ENCODE measurements around the gene ERCC5. TPM values are rescaled to one million over a fixed set of nuclear protein-coding genes. Genes with fewer than 3 reads are reported as not detected.

Gene ERCC5
- total and polyA plus RNA-seq, 2 of the 8 experiments (the other 6 are each of a cell fraction or from before 2014, with no cell fraction given) = 3.8 to 24.4 TPM

DNA sequence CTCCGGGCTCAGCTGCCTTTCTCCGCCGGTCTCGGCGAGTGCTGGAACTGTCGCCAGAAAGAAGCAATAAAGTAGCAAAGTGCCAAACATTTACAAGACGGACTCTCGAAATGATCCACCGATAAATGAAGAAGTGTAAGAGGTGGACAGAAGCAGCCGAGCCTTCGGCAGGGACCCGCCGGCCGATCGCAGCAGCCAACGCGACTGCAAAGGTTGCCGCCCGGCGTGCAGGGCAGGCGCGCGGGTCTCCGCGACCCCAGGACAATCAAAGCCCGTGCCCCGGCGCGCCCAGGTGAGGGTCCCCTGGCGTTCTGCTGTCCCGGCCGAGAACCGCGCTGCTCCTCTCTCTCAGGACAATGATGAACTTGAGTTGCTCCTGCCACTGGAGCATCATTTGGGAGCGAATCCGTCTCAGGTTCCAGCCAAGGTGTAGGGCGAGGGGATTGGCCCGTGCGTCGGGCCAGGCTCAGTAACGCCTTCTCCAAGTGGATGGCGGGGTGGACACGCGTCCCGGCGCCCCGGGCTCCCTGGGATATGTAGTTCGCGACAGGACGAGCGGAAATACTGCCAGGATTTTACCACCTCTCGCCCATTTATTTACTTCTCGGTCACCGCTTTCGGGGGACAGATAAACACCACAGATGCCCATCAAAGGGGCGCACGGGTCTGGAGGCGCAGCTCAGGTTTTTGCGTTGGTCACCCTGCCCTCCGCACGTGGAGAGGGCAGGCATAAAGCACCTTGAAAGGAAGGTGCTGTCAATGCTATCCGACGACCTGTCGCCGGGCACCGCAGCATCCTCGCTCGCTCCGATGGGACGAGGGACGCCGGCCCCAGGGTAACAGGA lies 47.0 kb upstream of the ERCC5 start, which contains the start of the genes BIVM and POGLUT2:
Gene BIVM, plus strand, starts transcription at position 539 of the 845 bp plus-strand sequence. CDS start 8,149 bp downstream, outside the sequence.
Gene POGLUT2, minus strand, starts transcription at position 396 of the 845 bp plus-strand sequence. Its CDS starts 306 bp downstream, at position 90.
- H4K91ac ChIP-seq (replicated peaks; ENCODE audit: insufficient read length, low read length) = no peak within 1 kb of the TSS
- H3K36me3 ChIP-seq (ENCODE audit: control insufficient read depth in 2 of 4, insufficient read depth in 4 of 4, low read length in 3 of 4) = no peaks in the 10 kb centered on the region
- no peak within 1 kb of the TSS for H4K5ac ChIP-seq (ENCODE audit: insufficient read length, low read depth, low read length)
- H2BK15ac ChIP-seq (ENCODE audit: low read length) = no peak within 1 kb of the TSS
- H3K23me2 ChIP-seq (ENCODE audit: low read depth, low read length) = peaks cover 16% of the 10 kb centered on the region; the same call in 1 of the 2 replicates
- peak; percentile 68 for FAIRE-seq
- H3K9ac ChIP-seq (replicated peaks in 1 of 4; ENCODE audit: extremely low read depth in 1 of 4, low read depth in 3 of 4, low read length in 3 of 4) = peak within 1 kb of the TSS in 3 of 4 experiments; percentile 14 to 58 (median 33); a peak in 3 of 7 replicates
- peaks cover 0 to 11% (median 8%) of the 10 kb centered on the region in 4 experiments; a peak in 6 of 7 replicates for H3K27me3 ChIP-seq (replicated peaks in 1 of 4; ENCODE audit: control insufficient read depth in 3 of 4, extremely low read depth in 1 of 4, insufficient read depth in 3 of 4, low read length in 3 of 4)
- H3K18ac ChIP-seq (ENCODE audit: extremely low read depth, low read length) = no peak within 1 kb of the TSS
- H3K14ac ChIP-seq (ENCODE audit: insufficient read length) = no peak within 1 kb of the TSS
- no peak within 1 kb of the TSS for H2AK5ac ChIP-seq (ENCODE audit: low read depth, low read length)
- peaks cover 0 to 5% (median 3%) of the 10 kb centered on the region in 4 experiments; a peak in 3 of 7 replicates for H3K4me1 ChIP-seq (replicated peaks in 1 of 4; ENCODE audit: control insufficient read depth in 3 of 4, insufficient read depth in 4 of 4, low read length in 3 of 4)
- H3K4ac ChIP-seq (replicated peaks; ENCODE audit: insufficient read length, low read depth, low read length) = no peak within 1 kb of the TSS
- no peak within 1 kb of the TSS for H2BK12ac ChIP-seq (ENCODE audit: low read depth, low read length)
- peak; percentile 85 to 89 for DNase-seq (ENCODE audit: low read depth in 1 of 2, low spot score in 2 of 2)
- H3K79me1 ChIP-seq (ENCODE audit: low read depth, low read length) = no peaks in the 10 kb centered on the region
- H4K20me1 ChIP-seq (replicated peaks in 1 of 2; ENCODE audit: control insufficient read depth in 1 of 2, insufficient read depth in 2 of 2, low read length in 2 of 2) = peaks cover 0 to 2% of the 10 kb centered on the region in 2 experiments
- H3K23ac ChIP-seq (ENCODE audit: insufficient read length) = no peak within 1 kb of the TSS
- ChIA-PET POLR2A (ENCODE audit: partially characterized antibody) (interaction anchor here (1.4 kb wide), 1 partner anchor 47 kb away, joined by 7 read pairs; the partner anchor contains the start of gene ERCC5), CTCF (ENCODE audit: partially characterized antibody) (interaction anchor here (1.0 to 3.0 kb wide), 7 partner anchors 10 to 207 kb away, joined by 3 to 28 read pairs (median 4); partner anchors contain the start of genes ERCC5 and TEX30)
- H3K27ac ChIP-seq (ENCODE audit: low read depth, low read length) = no peak within 1 kb of the TSS
- H2AFZ ChIP-seq (ENCODE audit: low read length) = peak within 1 kb of the TSS; percentile 99
- peak within 1 kb of the TSS; percentile 80 to 93 for H3K4me2 ChIP-seq (ENCODE audit: insufficient read depth in 1 of 2, low read depth in 2 of 2, low read length in 2 of 2)
- H2BK5ac ChIP-seq (ENCODE audit: low read depth, low read length) = no peak within 1 kb of the TSS
- no peak within 1 kb of the TSS for H2BK120ac ChIP-seq (replicated peaks; ENCODE audit: low read depth, low read length)
- H3K9me3 ChIP-seq (ENCODE audit: insufficient read depth in 2 of 2, low read depth in 1 of 2, low read length in 1 of 2) = no peaks in the 10 kb centered on the region
- H3K56ac ChIP-seq (replicated peaks; ENCODE audit: insufficient read length, low read depth, low read length) = no peak within 1 kb of the TSS
- H4K8ac ChIP-seq (ENCODE audit: extremely low read depth, insufficient read depth, low read length) = peak within 1 kb of the TSS; percentile 9
- H2BK20ac ChIP-seq (ENCODE audit: low read length) = no peak within 1 kb of the TSS
- H3K4me3 ChIP-seq (ENCODE audit: extremely low read depth in 1 of 4, insufficient read depth in 2 of 4, low read depth in 3 of 4, low read length in 4 of 4) = peak within 1 kb of the TSS; percentile 65 to 87 (median 83)
- H3K79me2 ChIP-seq (ENCODE audit: control insufficient read depth in 1 of 2, insufficient read depth in 2 of 2, low read length in 2 of 2) = no peaks in the 10 kb centered on the region
- WGBS, 2 experiments (ENCODE audit: extremely low coverage in 1 of 2, insufficient coverage in 1 of 2, insufficient read length in 1 of 2, insufficient replicate concordance in 2 of 2, low coverage in 1 of 2, low lambda C conversion rate in 2 of 2, missing lambda C conversion rate in 1 of 2) = 1% methylated on average over 57 of the region's 72 CpGs; no CpG with 5 or more reads in 1 of the 2 experiments
- TF ChIP-seq JUN (IDR thresholded peaks at IDR 0.05; ENCODE audit: low read depth, low read length) (no peak), GABPA (IDR thresholded peaks at IDR 0.05; ENCODE audit: borderline replicate concordance, insufficient read depth, low read length) (no peak), BACH1 (IDR thresholded peaks at IDR 0.05; ENCODE audit: low read length) (no peak), SRF (IDR thresholded peaks at IDR 0.05; ENCODE audit: low read depth, low read length) (no peak), ZNF274 (IDR thresholded peaks at IDR 0.05; ENCODE audit: borderline replicate concordance, extremely low read depth, low read length) (no peak), TCF12 (IDR thresholded peaks at IDR 0.05; ENCODE audit: low read depth, low read length) (no peak), RXRA (IDR thresholded peaks at IDR 0.05; ENCODE audit: insufficient read depth, low read depth, low read length) (no peak), EGR1 (IDR thresholded peaks at IDR 0.05; ENCODE audit: borderline replicate concordance, low read depth, low read length) (no peak), NANOG (IDR thresholded peaks at IDR 0.05; ENCODE audit: insufficient read depth, low read depth, low read length, poor library complexity, severe bottlenecking) (no peak), RFX5 (IDR thresholded peaks at IDR 0.05; ENCODE audit: borderline replicate concordance, low read depth, low read length) (no peak), RNF2 (IDR thresholded peaks at IDR 0.05; ENCODE audit: borderline replicate concordance, low read depth, low read length, missing control alignments, poor library complexity, severe bottlenecking) (no peak)
